ENCODE data around the gene ECSIT. TPM values are rescaled to one million over a fixed set of nuclear protein-coding genes. Genes with fewer than 3 reads are reported as not detected.

ECSIT gene
- total RNA-seq, 1 donor from 2014 or later = 27.5 TPM

- Histone ChIP-seq H3K9me3 (no peaks in the 10 kb centered on the region), H3K27ac (peak overlapping the region; percentile 95 to 97), H3K36me3 (no peaks in the 10 kb centered on the region), H3K4me1 (peaks cover 2 to 6% of the 10 kb centered on the region in 2 donors), H3K27me3 (no peaks in the 10 kb centered on the region), H3K4me3 (peak overlapping the region; percentile 84 to 94)
- TF ChIP-seq CTCF (IDR thresholded peaks at IDR 0.05) = no peak
- intact Hi-C loops (cut with DNase I) = loop anchor here (1.0 to 5.0 kb wide), 4 partner anchors 25 to 122 kb away; partner anchors contain the start of genes ECSIT, EPOR, ODAD3 and PRKCSH
- DNase-seq (ENCODE audit: low spot score in 2 of 2) = no peak
Observed at GRCh38 chr19:11504502-11505031, 24.4 kb downstream of the ECSIT start.

- peaks cover 12 to 19% of the 10 kb centered on the region in 2 donors for H3K36me3 ChIP-seq
Observed at GRCh38 chr19:11499890-11500420, 29.0 kb downstream of the ECSIT start.

GRCh38 chr19:11499220-11499726 is 29.7 kb downstream of the ECSIT start:
- peaks cover 14 to 25% of the 10 kb centered on the region in 2 donors for H3K36me3 ChIP-seq
- H3K27ac ChIP-seq = no peak overlapping the region
- DNase-seq (ENCODE audit: low spot score in 2 of 2) = no peak
- H3K9me3 ChIP-seq = no peaks in the 10 kb centered on the region
- TF ChIP-seq CTCF (IDR thresholded peaks at IDR 0.05) = no peak
- intact Hi-C loops (cut with DNase I) = no loop called here
- H3K27me3 ChIP-seq = no peaks in the 10 kb centered on the region
- H3K4me3 ChIP-seq = no peak overlapping the region
- H3K4me1 ChIP-seq = no peaks in the 10 kb centered on the region

More at GRCh38 chr19:11499890-11500420, 29.0 kb downstream of the ECSIT start:
- H3K4me3 ChIP-seq = no peak overlapping the region
- TF ChIP-seq CTCF (IDR thresholded peaks at IDR 0.05) = no peak
- no peak for DNase-seq (ENCODE audit: low spot score in 2 of 2)
- no peaks in the 10 kb centered on the region for H3K9me3 ChIP-seq
- no peaks in the 10 kb centered on the region for H3K27me3 ChIP-seq
- H3K27ac ChIP-seq = no peak overlapping the region
- H3K4me1 ChIP-seq = peaks cover 2 to 3% of the 10 kb centered on the region in 2 donors
- intact Hi-C loops (cut with DNase I) = no loop called here

- Histone ChIP-seq H3K27me3 (no peaks in the 10 kb centered on the region), H3K36me3 (peaks cover 22 to 45% of the 10 kb centered on the region in 2 donors), H3K4me3 (no peak overlapping the region), H3K4me1 (no peaks in the 10 kb centered on the region), H3K9me3 (no peaks in the 10 kb centered on the region), H3K27ac (no peak overlapping the region)
- intact Hi-C loops (cut with DNase I) = loop anchor here (1.0 kb wide), 1 partner anchor 91 kb away; no protein-coding TSS in a partner anchor
- TF ChIP-seq CTCF (IDR thresholded peaks at IDR 0.05) = peak; percentile 57 to 62 (median 61)
- peak; percentile 17 to 82 for DNase-seq (ENCODE audit: low spot score in 2 of 2)
Observed at GRCh38 chr19:11496391-11497163, 32.4 kb downstream of the ECSIT start.

GRCh38 chr19:11495885-11496284 is 33.0 kb downstream of the ECSIT start:
- no peak for DNase-seq (ENCODE audit: low spot score in 2 of 2)
- peaks cover 22 to 49% of the 10 kb centered on the region in 2 donors for H3K36me3 ChIP-seq
- intact Hi-C loops (cut with DNase I) = loop anchor here (1.0 kb wide), 1 partner anchor 91 kb away; no protein-coding TSS in a partner anchor
- no peak for TF ChIP-seq CTCF (IDR thresholded peaks at IDR 0.05)
- H3K4me3 ChIP-seq = no peak overlapping the region
- no peaks in the 10 kb centered on the region for H3K4me1 ChIP-seq
- no peaks in the 10 kb centered on the region for H3K9me3 ChIP-seq
- no peak overlapping the region for H3K27ac ChIP-seq
- H3K27me3 ChIP-seq = no peaks in the 10 kb centered on the region
